Kidney epithelial cell (primary cell): ENCODE measurements around the gene TIGD3. TPM values are rescaled to one million over a fixed set of nuclear protein-coding genes. Genes with fewer than 3 reads are reported as not detected.

Experiments
- DNase-seq: peaks from one replicate; pipeline ENCODE4 v3.0.0-alpha.2; 2010; ENCODE audit warnings: low read depth
- H3K27me3 ChIP-seq: 2 replicates; pipeline ENCODE4 v1.6.0; 2011; ENCODE audit warnings: low read length; ENCODE audit not compliant: control insufficient read depth, insufficient read depth
- H3K36me3 ChIP-seq: 2 replicates; pipeline ENCODE4 v1.5.1; 2011; ENCODE audit warnings: low read length; ENCODE audit not compliant: control insufficient read depth, insufficient read depth
- H3K4me3 ChIP-seq: 2 replicates; pipeline ENCODE4 v1.5.1; 2011; ENCODE audit warnings: low read depth, mild to moderate bottlenecking, control low read depth, low read length
- CTCF ChIP-seq: IDR thresholded peaks from 2 replicates; pipeline ENCODE4 v1.5.1; 2011; ENCODE audit warnings: mild to moderate bottlenecking, moderate library complexity, low read length, control low read depth, inconsistent platforms; ENCODE audit not compliant: insufficient read depth, poor library complexity, severe bottlenecking
- total RNA-seq: library from RNA; depleted of rRNA; stranded (reverse); fragments of >200 nt; gene quantifications from 2 replicates; pipeline ENCODE4 v1.2.3, GENCODE V29; 2015

The TIGD3 gene
- total RNA-seq, 1 donor from 2014 or later = 1.3 TPM

GRCh38 chr11:65399845-65400244 lies 45.3 kb downstream of the TIGD3 start:
- no peaks in the 10 kb centered on the region for H3K27me3 ChIP-seq
- H3K4me3 ChIP-seq = no peak overlapping the region
- no peak for TF ChIP-seq CTCF
- DNase-seq = no peak
- peaks cover 4% of the 10 kb centered on the region for H3K36me3 ChIP-seq

DNA sequence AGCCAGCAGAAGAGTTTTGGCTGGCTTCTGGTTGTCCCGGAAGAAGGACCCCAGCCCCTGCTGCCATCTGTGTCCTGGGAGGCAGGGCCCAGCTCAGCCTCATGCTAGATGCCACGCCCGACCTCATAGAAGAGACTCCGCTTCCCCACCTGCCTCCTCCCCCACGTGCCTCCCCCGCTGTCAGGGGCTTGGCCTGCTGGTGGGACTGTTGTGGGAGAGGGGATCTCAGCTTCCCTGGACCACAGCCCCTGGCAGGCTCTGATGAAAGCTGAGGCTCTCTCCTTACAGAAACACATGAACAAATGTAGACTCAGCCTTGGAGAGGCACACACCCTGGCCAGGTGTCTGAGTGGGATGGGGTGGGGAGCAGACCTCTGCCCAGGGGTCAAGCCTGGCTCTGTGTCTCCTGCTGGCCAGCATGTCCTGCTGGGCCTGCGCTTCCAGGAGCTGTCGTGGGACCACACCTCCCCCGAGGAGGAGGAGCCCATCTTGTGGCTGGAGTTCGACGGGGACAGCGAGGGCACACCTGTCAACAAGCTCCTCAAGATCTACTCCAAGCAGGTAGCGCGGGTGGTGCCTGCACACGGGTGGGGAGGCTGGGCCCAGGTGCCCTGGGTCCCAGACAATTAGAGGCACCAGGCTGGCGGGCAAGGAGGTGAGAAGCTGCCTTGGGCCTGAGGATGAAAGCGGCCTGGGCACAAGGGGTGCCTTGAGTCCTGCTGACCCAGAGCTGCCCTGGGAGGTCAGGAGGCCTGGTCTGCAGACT lies 45.9 kb downstream of the TIGD3 start:
- Histone ChIP-seq H3K4me3 (no peak overlapping the region), H3K36me3 (peaks cover 4% of the 10 kb centered on the region), H3K27me3 (no peaks in the 10 kb centered on the region)
- TF ChIP-seq CTCF = no peak
- no peak for DNase-seq

- Histone ChIP-seq H3K4me3 (no peak overlapping the region), H3K27me3 (no peaks in the 10 kb centered on the region), H3K36me3 (peaks cover 4% of the 10 kb centered on the region)
- no peak for DNase-seq
- TF ChIP-seq CTCF = no peak
Measured at GRCh38 chr11:65401073-65401802, 46.7 kb downstream of the TIGD3 start.

- DNase-seq = no peak
- Histone ChIP-seq H3K4me3 (no peak overlapping the region), H3K27me3 (no peaks in the 10 kb centered on the region), H3K36me3 (peaks cover 4% of the 10 kb centered on the region)
- no peak for TF ChIP-seq CTCF
Measured at GRCh38 chr11:65401803-65402248, 47.3 kb downstream of the TIGD3 start.

GRCh38 chr11:65402790-65403189 lies 48.2 kb downstream of the TIGD3 start:
- TF ChIP-seq CTCF = no peak
- peaks cover 4% of the 10 kb centered on the region for H3K36me3 ChIP-seq
- no peak overlapping the region for H3K4me3 ChIP-seq
- DNase-seq = no peak
- no peaks in the 10 kb centered on the region for H3K27me3 ChIP-seq
